ENCODE results near the gene PI4KA. TPM values are rescaled to one million over a fixed set of nuclear protein-coding genes. Genes with fewer than 3 reads are reported as not detected.
"Not testable (repeated sequence)": the region's sequence is repeated elsewhere in the genome, so short reads cannot be mapped to it uniquely, and the experiment has no call there.

PI4KA gene
- total RNA-seq, 1 experiment from 2014 or later: 65.8 TPM

DNA sequence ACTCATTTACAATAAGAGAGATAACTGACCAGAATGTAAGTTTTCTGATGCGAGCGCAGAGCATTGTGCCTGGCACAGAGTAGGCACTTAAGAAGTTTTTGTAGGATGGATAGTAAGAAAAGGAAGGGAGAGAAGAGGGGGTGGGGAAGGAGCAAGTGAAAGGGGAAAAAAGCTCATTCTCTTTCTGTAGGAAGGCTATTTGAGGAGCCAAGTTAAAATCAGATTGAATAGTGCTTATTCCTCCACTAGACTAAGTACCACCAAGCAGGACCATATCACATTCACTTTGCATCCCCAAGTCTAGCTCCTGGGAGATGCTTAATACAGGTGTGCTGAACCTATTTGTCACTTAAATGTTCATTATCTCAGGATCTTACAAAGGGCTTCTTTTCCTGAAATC is 44.5 kb upstream of the PI4KA start:
- no CpG with 5 or more reads among the region's 2 CpGs for WGBS (ENCODE audit: extremely low coverage, insufficient read length, low lambda C conversion rate)
- no peak overlapping the region for H3K4me3 Mint-ChIP-seq

GRCh38 chr22:20901093-20902033 is 42.8 kb upstream of the PI4KA start:
- not testable (repeated sequence) for H2AK5ac ChIP-seq (ENCODE audit: insufficient read length, low read length); H2BK15ac ChIP-seq (ENCODE audit: low read depth, low read length); H3K14ac ChIP-seq (ENCODE audit: insufficient read depth, low read length); H3K18ac ChIP-seq (ENCODE audit: insufficient read length, low read depth, low read length); H3K27me3 Mint-ChIP-seq (ENCODE audit: low read depth); H3K27ac Mint-ChIP-seq; H3K9ac ChIP-seq (ENCODE audit: extremely low read depth, insufficient read length, low read length); H2AFZ ChIP-seq (ENCODE audit: low read length); H4K91ac ChIP-seq (ENCODE audit: insufficient read length, low read depth, low read length); H3K4me2 ChIP-seq (ENCODE audit: insufficient read depth, insufficient read length, low read length); H2BK120ac ChIP-seq (ENCODE audit: low read depth, low read length, poor library complexity, severe bottlenecking); H3K79me2 ChIP-seq (ENCODE audit: insufficient read depth, low read length); H3K79me1 ChIP-seq (ENCODE audit: insufficient read depth, low read depth, low read length, poor library complexity, severe bottlenecking); H3K36me3 Mint-ChIP-seq (ENCODE audit: insufficient read depth in 1 of 3, low read depth in 3 of 3); H3K4me3 Mint-ChIP-seq; H4K5ac ChIP-seq (ENCODE audit: insufficient read length, low read depth, low read length); H3K4ac ChIP-seq (ENCODE audit: low read depth, low read length); H4K20me1 ChIP-seq (ENCODE audit: control insufficient read depth, insufficient read depth, insufficient read length); H3K27me3 ChIP-seq (ENCODE audit: insufficient read depth, low read length); H2BK5ac ChIP-seq (ENCODE audit: insufficient read length, low read length); DNase-seq; H3K23ac ChIP-seq (ENCODE audit: insufficient read length, low read depth, low read length); H3K9me3 ChIP-seq (ENCODE audit: control insufficient read depth, low read depth, low read length); H3K27ac ChIP-seq (ENCODE audit: insufficient read length, low read depth, low read length); H2BK12ac ChIP-seq (ENCODE audit: insufficient read length, low read depth, low read length); H2BK20ac ChIP-seq (ENCODE audit: low read depth, low read length, poor library complexity, severe bottlenecking); H3K56ac ChIP-seq (ENCODE audit: insufficient read length, low read depth, low read length); H3K4me1 Mint-ChIP-seq; H4K8ac ChIP-seq (replicated peaks; ENCODE audit: insufficient read length, low read depth, low read length); H3K4me1 ChIP-seq (ENCODE audit: insufficient read depth, low read length); H3T11ph ChIP-seq (ENCODE audit: low read length); H3K9me3 Mint-ChIP-seq; H3K23me2 ChIP-seq (ENCODE audit: insufficient read length, low read depth, low read length, poor library complexity, severe bottlenecking)
- no CpG with 5 or more reads among the region's 18 CpGs for WGBS (ENCODE audit: extremely low coverage, insufficient read length, low lambda C conversion rate)

More for the DNA sequence above, 44.5 kb upstream of the PI4KA start:
- Mint-ChIP-seq H3K27ac (no peak overlapping the region), H3K27me3 (ENCODE audit: low read depth) (peaks cover 5% of the 10 kb centered on the region), H3K4me1 (no peaks in the 10 kb centered on the region), H3K9me3 (no peaks in the 10 kb centered on the region), H3K36me3 (ENCODE audit: insufficient read depth in 1 of 3, low read depth in 3 of 3) (no peaks in the 10 kb centered on the region)
- H2BK15ac ChIP-seq (ENCODE audit: low read depth, low read length): no peak overlapping the region
- no peak overlapping the region for H2BK120ac ChIP-seq (ENCODE audit: low read depth, low read length, poor library complexity, severe bottlenecking)
- no peaks in the 10 kb centered on the region for H3K23me2 ChIP-seq (ENCODE audit: insufficient read length, low read depth, low read length, poor library complexity, severe bottlenecking)
- H3K9me3 ChIP-seq (ENCODE audit: control insufficient read depth, low read depth, low read length): no peaks in the 10 kb centered on the region
- no peak overlapping the region for H4K5ac ChIP-seq (ENCODE audit: insufficient read length, low read depth, low read length)
- no peak overlapping the region for H4K8ac ChIP-seq (replicated peaks; ENCODE audit: insufficient read length, low read depth, low read length)
- no peak overlapping the region for H2AFZ ChIP-seq (ENCODE audit: low read length)
- no peak overlapping the region for H2BK12ac ChIP-seq (ENCODE audit: insufficient read length, low read depth, low read length)
- no peak overlapping the region for H2AK5ac ChIP-seq (ENCODE audit: insufficient read length, low read length)
- H3K4ac ChIP-seq (ENCODE audit: low read depth, low read length): no peak overlapping the region
- no peaks in the 10 kb centered on the region for H3K4me1 ChIP-seq (ENCODE audit: insufficient read depth, low read length)
- no peak overlapping the region for H3K14ac ChIP-seq (ENCODE audit: insufficient read depth, low read length)
- H3K79me2 ChIP-seq (ENCODE audit: insufficient read depth, low read length): no peaks in the 10 kb centered on the region
- no peak overlapping the region for H3T11ph ChIP-seq (ENCODE audit: low read length)
- H2BK5ac ChIP-seq (ENCODE audit: insufficient read length, low read length): no peak overlapping the region
- H3K56ac ChIP-seq (ENCODE audit: insufficient read length, low read depth, low read length): no peak overlapping the region
- no peak overlapping the region for H4K91ac ChIP-seq (ENCODE audit: insufficient read length, low read depth, low read length)
- TF ChIP-seq CTCF (conservative IDR thresholded peaks at IDR 0.05): no peak
- H3K27ac ChIP-seq (ENCODE audit: insufficient read length, low read depth, low read length): no peak overlapping the region
- H3K79me1 ChIP-seq (ENCODE audit: insufficient read depth, low read depth, low read length, poor library complexity, severe bottlenecking): no peaks in the 10 kb centered on the region
- H3K23ac ChIP-seq (ENCODE audit: insufficient read length, low read depth, low read length): no peak overlapping the region
- H3K27me3 ChIP-seq (ENCODE audit: insufficient read depth, low read length): no peaks in the 10 kb centered on the region
- H4K20me1 ChIP-seq (ENCODE audit: control insufficient read depth, insufficient read depth, insufficient read length): no peaks in the 10 kb centered on the region
- H2BK20ac ChIP-seq (ENCODE audit: low read depth, low read length, poor library complexity, severe bottlenecking): no peak overlapping the region
- no peak overlapping the region for H3K18ac ChIP-seq (ENCODE audit: insufficient read length, low read depth, low read length)
- H3K4me2 ChIP-seq (ENCODE audit: insufficient read depth, insufficient read length, low read length): no peak overlapping the region
- DNase-seq: no peak
- no peak overlapping the region for H3K9ac ChIP-seq (ENCODE audit: extremely low read depth, insufficient read length, low read length)
